ENCODE measurements around the gene TKFC. TPM values are rescaled to one million over a fixed set of nuclear protein-coding genes. Genes with fewer than 3 reads are reported as not detected.

Gene TKFC
- total RNA-seq, 6 experiments from 2014 or later: 36.6 to 216 (median 124) TPM

DNA sequence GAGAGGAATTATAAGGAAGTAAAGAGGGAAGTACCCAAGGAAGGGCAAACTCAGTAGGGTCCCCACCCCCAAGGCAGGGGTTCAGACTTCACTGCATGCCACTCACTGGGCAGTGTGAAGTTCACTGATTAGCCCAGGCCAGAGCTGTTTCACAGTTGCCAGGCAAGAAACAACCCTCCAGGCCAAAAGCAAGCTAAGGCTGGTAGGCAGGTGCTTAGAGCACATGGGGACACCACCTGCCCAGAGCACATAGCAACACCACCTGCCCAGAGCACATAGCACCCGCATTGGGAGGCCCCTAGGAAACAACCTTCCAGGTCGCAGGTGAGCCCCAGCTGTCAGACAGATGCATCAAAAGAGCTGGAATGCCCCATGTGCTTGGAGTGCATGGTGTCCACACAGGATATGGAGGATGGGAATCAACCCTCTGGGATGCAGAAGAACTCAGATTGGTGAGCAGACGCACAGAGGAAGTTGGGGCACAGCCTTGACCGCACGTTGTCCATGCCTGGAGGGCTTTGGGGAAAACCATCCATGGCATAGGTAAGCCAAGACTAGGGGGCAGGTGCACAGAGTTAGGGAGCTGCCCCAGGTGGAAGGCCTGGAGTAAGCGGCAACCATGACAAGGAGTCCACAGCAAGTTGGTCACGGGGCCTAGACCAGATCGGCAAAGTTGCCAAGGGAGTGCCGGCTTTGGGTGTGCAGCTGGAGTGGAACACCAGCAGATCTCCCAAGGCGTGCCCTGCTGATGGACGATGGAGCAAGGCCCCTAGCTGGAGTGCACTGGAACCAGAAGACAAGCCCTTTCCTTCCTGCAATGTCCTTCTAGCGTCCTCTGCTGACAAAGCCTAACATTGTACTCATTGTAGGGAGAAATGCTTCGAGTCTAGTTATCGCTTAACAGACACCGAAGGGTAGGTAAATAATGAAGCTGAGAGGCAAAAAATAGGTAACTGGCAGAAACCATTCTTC is 51.5 kb downstream of the TKFC start:
- Histone ChIP-seq H3K4me1 (peaks cover 0 to 7% (median 0%) of the 10 kb centered on the region in 4 donors), H3K27me3 (no peaks in the 10 kb centered on the region), H3K36me3 (no peaks in the 10 kb centered on the region), H3K4me3 (no peak overlapping the region), H3K9me3 (no peaks in the 10 kb centered on the region), H3K27ac (no peak overlapping the region)
- DNase-seq (peak in 1 of 3 donors; percentile 48), ATAC-seq (peak; percentile 56 to 78 (median 70))
- 45% methylated on average over 8 of the region's 15 CpGs for WGBS (ENCODE audit: insufficient coverage, low coverage, low lambda C conversion rate, missing lambda C conversion rate)
- TF ChIP-seq, protein P1, sequence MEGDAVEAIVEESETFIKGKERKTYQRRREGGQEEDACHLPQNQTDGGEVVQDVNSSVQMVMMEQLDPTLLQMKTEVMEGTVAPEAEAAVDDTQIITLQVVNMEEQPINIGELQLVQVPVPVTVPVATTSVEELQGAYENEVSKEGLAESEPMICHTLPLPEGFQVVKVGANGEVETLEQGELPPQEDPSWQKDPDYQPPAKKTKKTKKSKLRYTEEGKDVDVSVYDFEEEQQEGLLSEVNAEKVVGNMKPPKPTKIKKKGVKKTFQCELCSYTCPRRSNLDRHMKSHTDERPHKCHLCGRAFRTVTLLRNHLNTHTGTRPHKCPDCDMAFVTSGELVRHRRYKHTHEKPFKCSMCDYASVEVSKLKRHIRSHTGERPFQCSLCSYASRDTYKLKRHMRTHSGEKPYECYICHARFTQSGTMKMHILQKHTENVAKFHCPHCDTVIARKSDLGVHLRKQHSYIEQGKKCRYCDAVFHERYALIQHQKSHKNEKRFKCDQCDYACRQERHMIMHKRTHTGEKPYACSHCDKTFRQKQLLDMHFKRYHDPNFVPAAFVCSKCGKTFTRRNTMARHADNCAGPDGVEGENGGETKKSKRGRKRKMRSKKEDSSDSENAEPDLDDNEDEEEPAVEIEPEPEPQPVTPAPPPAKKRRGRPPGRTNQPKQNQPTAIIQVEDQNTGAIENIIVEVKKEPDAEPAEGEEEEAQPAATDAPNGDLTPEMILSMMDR (IDR thresholded peaks at IDR 0.05): peak; percentile 15 to 47 (median 32)
- no peak for TF ChIP-seq POLR2A (IDR thresholded peaks at IDR 0.05)
- intact Hi-C loops (cut with DNase I): loop anchor here (5.0 to 10.0 kb wide), 2 partner anchors 47 to 120 kb away; no protein-coding TSS in a partner anchor

DNA sequence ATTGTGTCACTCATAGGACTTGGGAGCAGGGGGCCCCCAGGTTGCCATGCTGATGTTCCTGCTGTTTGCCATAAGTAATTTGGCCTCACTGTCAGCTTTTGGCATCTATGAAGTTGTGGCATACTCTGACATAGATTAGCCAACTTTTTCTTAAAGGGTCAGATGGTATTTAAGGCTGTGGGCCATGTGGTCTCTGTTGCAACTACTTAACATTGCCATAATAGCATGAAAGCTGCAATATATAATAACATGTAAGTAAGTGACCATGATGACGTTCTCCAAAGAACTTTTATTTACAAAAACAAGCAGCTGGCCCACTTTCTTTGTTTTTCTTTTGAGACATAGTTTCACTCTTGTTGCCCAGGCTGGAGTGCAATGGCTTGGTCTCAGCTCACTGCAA is 57.1 kb downstream of the TKFC start:
- 100% methylated on average over 1 of the region's 1 CpG for WGBS (ENCODE audit: insufficient coverage, low coverage, low lambda C conversion rate, missing lambda C conversion rate)
- Histone ChIP-seq H3K4me3 (no peak overlapping the region), H3K4me1 (peaks cover 0 to 15% (median 4%) of the 10 kb centered on the region in 4 donors), H3K36me3 (peaks cover 0 to 2% (median 0%) of the 10 kb centered on the region in 4 donors), H3K9me3 (no peaks in the 10 kb centered on the region), H3K27ac (no peak overlapping the region), H3K27me3 (no peaks in the 10 kb centered on the region)
- ATAC-seq (no peak), DNase-seq (no peak)
- no peak for TF ChIP-seq POLR2A (IDR thresholded peaks at IDR 0.05)
- TF ChIP-seq, protein P1 (IDR thresholded peaks at IDR 0.05): no peak
- intact Hi-C loops (cut with DNase I): no loop called here

DNA sequence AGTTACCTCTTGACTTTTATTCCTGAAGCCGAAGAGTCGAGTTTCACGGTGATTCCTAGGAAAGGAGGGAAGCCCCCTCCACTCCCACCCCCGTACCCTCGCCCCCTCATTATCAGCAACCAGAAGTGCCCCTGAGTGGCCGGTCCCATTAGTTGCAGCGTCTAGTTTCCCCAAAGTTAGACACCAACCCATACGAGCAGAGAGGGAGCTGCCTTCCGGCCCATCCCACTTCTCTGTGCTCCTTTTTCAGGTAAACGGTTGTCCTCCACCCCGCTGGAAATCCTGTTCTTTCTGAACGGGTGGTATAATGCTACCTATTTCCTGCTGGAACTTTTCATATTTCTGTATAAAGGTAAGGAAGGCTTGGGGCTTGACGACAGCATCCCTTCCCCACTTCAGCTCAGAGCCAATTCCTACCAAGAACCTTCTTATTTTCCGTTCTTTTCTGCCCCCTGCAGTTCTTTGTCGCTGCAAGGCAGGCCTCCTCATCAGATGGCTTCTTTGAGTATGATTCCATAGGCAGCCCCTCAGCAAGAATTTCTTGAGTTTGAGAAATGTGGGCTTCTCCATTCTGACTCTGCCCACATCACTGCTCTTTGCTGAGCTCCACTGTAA is 60.1 kb downstream of the TKFC start:
- Histone ChIP-seq H3K4me3 (peak overlapping the region; percentile 61 to 79 (median 70)), H3K9me3 (no peaks in the 10 kb centered on the region), H3K27ac (peak overlapping the region; percentile 59 to 71 (median 69)), H3K36me3 (peaks cover 0 to 18% (median 3%) of the 10 kb centered on the region in 4 donors), H3K4me1 (peaks cover 0 to 9% (median 4%) of the 10 kb centered on the region in 4 donors), H3K27me3 (no peaks in the 10 kb centered on the region)
- WGBS (ENCODE audit: insufficient coverage, low coverage, low lambda C conversion rate, missing lambda C conversion rate): 2% methylated on average over 8 of the region's 15 CpGs
- no peak for DNase-seq
- peak; percentile 11 to 30 (median 20) for ATAC-seq
- TF ChIP-seq POLR2A (IDR thresholded peaks at IDR 0.05): no peak
- TF ChIP-seq, protein P1 (IDR thresholded peaks at IDR 0.05): no peak
- intact Hi-C loops (cut with DNase I): no loop called here

Other genes with a start within 250 kb of the TKFC start
- under 1 TPM; 0.12 to 0.56 (median 0.35) TPM for gene CD5, start 230.7 kb upstream of the TKFC start, total RNA-seq
- gene VPS37C, start 171.8 kb upstream of the TKFC start, total RNA-seq: 1 to 10 TPM; 4.6 to 7.6 (median 6.0) TPM
- under 1 TPM in 3 of 6 experiments, not detected in 3; 0.15 to 0.55 (median 0.23) TPM for gene PGA3, start 129.7 kb upstream of the TKFC start, total RNA-seq
- 1 to 10 TPM in 1 of 6 experiments, under 1 TPM in 3, not detected in 2; 0.15 to 1.5 (median 0.52) TPM for gene PGA4, start 110.9 kb upstream of the TKFC start, total RNA-seq
- under 1 TPM in 2 of 6 experiments, not detected in 4; 0.20 to 1.00 TPM for gene PGA5, start 92.1 kb upstream of the TKFC start, total RNA-seq
- gene VWCE, start 37.9 kb upstream of the TKFC start, total RNA-seq: 10 to 100 TPM in 2 of 6 experiments, 1 to 10 TPM in 4; 2.3 to 37.1 (median 6.0) TPM
- 10 to 100 TPM; 70.9 to 94.5 (median 83.9) TPM for gene DDB1, start 123 bp upstream of the TKFC start, total RNA-seq
- gene CYB561A3, start 28.7 kb downstream of the TKFC start, total RNA-seq: 10 to 100 TPM; 25.6 to 41.8 (median 35.2) TPM
- 10 to 100 TPM; 18.2 to 41.0 (median 26.4) TPM for gene TMEM138, start 29.1 kb downstream of the TKFC start, total RNA-seq
- gene TMEM216, start 59.4 kb downstream of the TKFC start, total RNA-seq: 1 to 10 TPM; 1.7 to 3.9 (median 2.0) TPM
- gene CPSF7, start 96.7 kb downstream of the TKFC start, total RNA-seq: 10 to 100 TPM; 16.7 to 52.0 (median 31.7) TPM
- gene SDHAF2, start 96.9 kb downstream of the TKFC start, total RNA-seq: 10 to 100 TPM; 17.7 to 62.5 (median 23.3) TPM
- gene LRRC10B, start 175.5 kb downstream of the TKFC start, total RNA-seq: not detected
- gene SYT7, start 247.8 kb downstream of the TKFC start, total RNA-seq: 10 to 100 TPM; 13.1 to 70.8 (median 31.6) TPM

All from right lobe of liver (tissue), 6 donors.